Measurements from ENCODE around the gene SRRT. TPM values are rescaled to one million over a fixed set of nuclear protein-coding genes. Genes with fewer than 3 reads are reported as not detected.

The SRRT gene
- total and polyA plus RNA-seq, 4 donors: 58.5 to 120 (median 78.0) TPM

DNA sequence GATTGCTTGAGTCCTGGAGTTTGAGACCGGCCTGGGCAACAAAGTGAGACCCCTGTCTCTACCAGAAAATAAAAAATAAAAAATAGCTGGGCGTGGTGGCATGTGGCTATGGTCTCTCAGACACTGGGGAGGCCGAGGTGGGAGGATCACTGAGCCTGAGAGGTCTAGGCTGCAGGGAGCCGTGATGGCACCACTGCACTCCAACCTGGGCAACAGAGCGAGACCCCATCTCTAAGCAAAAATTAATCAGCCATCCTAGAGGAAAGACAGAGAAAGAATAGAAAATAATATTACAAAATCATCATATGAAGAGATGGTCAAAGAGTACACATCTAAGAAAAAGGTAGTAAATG lies 42.6 kb upstream of the SRRT start:
- Histone ChIP-seq H3K4me1 (ENCODE audit: control insufficient read depth in 5 of 5, insufficient read depth in 5 of 5, low read length in 5 of 5) (peaks cover 0 to 24% (median 0%) of the 10 kb centered on the region in 5 donors), H3K9ac (ENCODE audit: insufficient read depth in 1 of 2, low read length in 2 of 2) (no peak overlapping the region), H3K4me3 (no peak overlapping the region), H3K36me3 (ENCODE audit: control insufficient read depth in 4 of 4, insufficient read depth in 4 of 4, low read length in 4 of 4) (no peaks in the 10 kb centered on the region), H3K9me3 (ENCODE audit: control insufficient read depth in 4 of 4, insufficient read depth in 3 of 4, low read length in 3 of 4) (no peaks in the 10 kb centered on the region), H3K27me3 (ENCODE audit: control insufficient read depth in 3 of 3, insufficient read depth in 3 of 3, low read length in 2 of 3) (no peaks in the 10 kb centered on the region), H3K27ac (ENCODE audit: low read depth in 1 of 2, low read length in 1 of 2) (no peak overlapping the region)
- no peak for ATAC-seq (ENCODE audit: insufficient read depth, low FRiP score)
- no peak for DNase-seq
- TF ChIP-seq, protein P1, sequence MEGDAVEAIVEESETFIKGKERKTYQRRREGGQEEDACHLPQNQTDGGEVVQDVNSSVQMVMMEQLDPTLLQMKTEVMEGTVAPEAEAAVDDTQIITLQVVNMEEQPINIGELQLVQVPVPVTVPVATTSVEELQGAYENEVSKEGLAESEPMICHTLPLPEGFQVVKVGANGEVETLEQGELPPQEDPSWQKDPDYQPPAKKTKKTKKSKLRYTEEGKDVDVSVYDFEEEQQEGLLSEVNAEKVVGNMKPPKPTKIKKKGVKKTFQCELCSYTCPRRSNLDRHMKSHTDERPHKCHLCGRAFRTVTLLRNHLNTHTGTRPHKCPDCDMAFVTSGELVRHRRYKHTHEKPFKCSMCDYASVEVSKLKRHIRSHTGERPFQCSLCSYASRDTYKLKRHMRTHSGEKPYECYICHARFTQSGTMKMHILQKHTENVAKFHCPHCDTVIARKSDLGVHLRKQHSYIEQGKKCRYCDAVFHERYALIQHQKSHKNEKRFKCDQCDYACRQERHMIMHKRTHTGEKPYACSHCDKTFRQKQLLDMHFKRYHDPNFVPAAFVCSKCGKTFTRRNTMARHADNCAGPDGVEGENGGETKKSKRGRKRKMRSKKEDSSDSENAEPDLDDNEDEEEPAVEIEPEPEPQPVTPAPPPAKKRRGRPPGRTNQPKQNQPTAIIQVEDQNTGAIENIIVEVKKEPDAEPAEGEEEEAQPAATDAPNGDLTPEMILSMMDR (IDR thresholded peaks at IDR 0.05; ENCODE audit: control extremely low read depth, extremely low read depth): no peak
- WGBS, 2 donors: 92 to 96% methylated on average over 5 of the region's 5 CpGs

DNA sequence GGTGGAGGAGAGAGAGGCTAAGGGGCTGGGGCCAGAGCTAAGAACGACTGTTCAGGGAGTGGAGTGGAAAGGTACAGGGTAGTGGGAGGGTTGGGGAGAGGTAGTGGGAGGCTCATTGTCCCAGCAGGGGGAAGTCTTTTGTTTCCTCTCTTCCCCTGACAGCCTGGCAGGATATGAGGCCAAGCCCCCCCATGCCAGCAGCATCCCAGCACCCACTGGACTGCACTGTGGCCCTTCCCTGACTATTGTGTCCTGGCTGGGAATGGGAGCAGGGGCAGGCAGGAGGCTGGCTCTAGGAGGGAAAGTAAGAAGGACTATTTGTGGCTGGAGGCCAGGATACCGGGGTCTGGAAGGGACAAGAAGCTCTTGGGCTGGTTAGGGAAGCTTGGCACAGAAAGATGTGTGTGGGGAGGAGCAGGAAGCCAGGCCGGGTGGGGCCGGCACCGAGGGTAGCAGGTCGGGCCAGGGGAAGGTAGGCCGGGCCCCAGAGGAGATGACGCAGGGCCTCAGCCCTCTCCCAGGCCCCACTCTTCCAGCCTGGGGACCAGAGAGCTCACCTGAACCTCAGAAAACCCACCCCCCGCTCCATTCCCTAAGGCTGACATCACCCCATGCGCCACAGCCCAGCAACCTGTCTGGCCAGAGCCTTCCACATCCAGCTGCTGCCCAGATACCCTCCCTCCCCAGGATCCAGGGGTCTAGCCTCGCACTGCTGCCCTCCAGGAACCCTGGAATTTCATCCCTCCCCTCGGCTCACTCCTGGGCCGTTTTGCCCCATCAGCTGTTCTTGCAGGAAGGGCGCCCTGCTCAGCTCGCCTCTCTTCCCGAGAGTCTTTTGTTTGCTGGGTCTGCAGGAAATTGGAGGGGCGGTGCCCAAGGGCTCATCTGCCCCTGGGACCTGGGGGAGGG lies 38.7 kb upstream of the SRRT start:
- Histone ChIP-seq H3K4me3 (no peak overlapping the region), H3K27me3 (ENCODE audit: control insufficient read depth in 3 of 3, insufficient read depth in 3 of 3, low read length in 2 of 3) (no peaks in the 10 kb centered on the region), H3K9ac (ENCODE audit: insufficient read depth in 1 of 2, low read length in 2 of 2) (peak overlapping the region in 1 of 2 donors; percentile 65), H3K9me3 (ENCODE audit: control insufficient read depth in 4 of 4, insufficient read depth in 3 of 4, low read length in 3 of 4) (no peaks in the 10 kb centered on the region), H3K36me3 (ENCODE audit: control insufficient read depth in 4 of 4, insufficient read depth in 4 of 4, low read length in 4 of 4) (no peaks in the 10 kb centered on the region), H3K27ac (ENCODE audit: low read depth in 1 of 2, low read length in 1 of 2) (peak overlapping the region; percentile 55 to 88), H3K4me1 (ENCODE audit: control insufficient read depth in 5 of 5, insufficient read depth in 5 of 5, low read length in 5 of 5) (peaks cover 0 to 15% (median 2%) of the 10 kb centered on the region in 5 donors)
- 26 to 31% methylated on average over 17 of the region's 17 CpGs for WGBS, 2 donors
- ATAC-seq (ENCODE audit: insufficient read depth, low FRiP score): peak; percentile 30
- TF ChIP-seq, protein P1 (IDR thresholded peaks at IDR 0.05; ENCODE audit: control extremely low read depth, extremely low read depth): no peak
- peak; percentile 69 to 82 (median 81) for DNase-seq

DNA sequence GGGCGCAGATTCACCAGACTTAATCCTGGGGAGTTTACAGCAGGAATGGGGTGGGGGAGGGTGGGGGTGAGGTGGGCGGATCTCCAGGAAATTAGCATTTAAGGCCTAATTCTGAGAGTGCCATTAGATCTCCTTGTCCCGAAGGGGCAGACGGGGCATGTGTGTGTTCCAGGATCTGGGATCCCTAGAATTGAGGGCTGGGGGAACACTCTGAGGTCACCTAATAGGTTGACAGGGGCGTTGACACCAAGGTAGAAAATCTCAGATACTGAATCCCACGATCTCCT lies 38.1 kb upstream of the SRRT start:
- 39 to 51% methylated on average over 6 of the region's 6 CpGs for WGBS, 2 donors
- H3K4me1 ChIP-seq (ENCODE audit: control insufficient read depth in 5 of 5, insufficient read depth in 5 of 5, low read length in 5 of 5): peaks cover 0 to 15% (median 2%) of the 10 kb centered on the region in 5 donors
- TF ChIP-seq, protein P1 (IDR thresholded peaks at IDR 0.05; ENCODE audit: control extremely low read depth, extremely low read depth): no peak
- H3K27me3 ChIP-seq (ENCODE audit: control insufficient read depth in 3 of 3, insufficient read depth in 3 of 3, low read length in 2 of 3): no peaks in the 10 kb centered on the region
- ATAC-seq (ENCODE audit: insufficient read depth, low FRiP score): no peak
- H3K9ac ChIP-seq (ENCODE audit: insufficient read depth in 1 of 2, low read length in 2 of 2): peak overlapping the region in 1 of 2 donors; percentile 78
- peak overlapping the region; percentile 88 to 96 for H3K27ac ChIP-seq (ENCODE audit: low read depth in 1 of 2, low read length in 1 of 2)
- no peak for DNase-seq
- H3K4me3 ChIP-seq: no peak overlapping the region
- H3K36me3 ChIP-seq (ENCODE audit: control insufficient read depth in 4 of 4, insufficient read depth in 4 of 4, low read length in 4 of 4): no peaks in the 10 kb centered on the region
- no peaks in the 10 kb centered on the region for H3K9me3 ChIP-seq (ENCODE audit: control insufficient read depth in 4 of 4, insufficient read depth in 3 of 4, low read length in 3 of 4)

Measured in lung (tissue), 12 donors.